GM11168 (cell line): Measurements from ENCODE around the gene PCDHGA1.

ENCODE experiments used
- in situ Hi-C: fragments of 300-500 bp; cut with MboI; formaldehyde crosslinking; loops from one replicate; pipeline ENCODE4 v1.12.0; 2022; ENCODE audit warnings: low sequenced_read_pairs; ENCODE audit not compliant: unreplicated experiment

The PCDHGA1 gene

DNA sequence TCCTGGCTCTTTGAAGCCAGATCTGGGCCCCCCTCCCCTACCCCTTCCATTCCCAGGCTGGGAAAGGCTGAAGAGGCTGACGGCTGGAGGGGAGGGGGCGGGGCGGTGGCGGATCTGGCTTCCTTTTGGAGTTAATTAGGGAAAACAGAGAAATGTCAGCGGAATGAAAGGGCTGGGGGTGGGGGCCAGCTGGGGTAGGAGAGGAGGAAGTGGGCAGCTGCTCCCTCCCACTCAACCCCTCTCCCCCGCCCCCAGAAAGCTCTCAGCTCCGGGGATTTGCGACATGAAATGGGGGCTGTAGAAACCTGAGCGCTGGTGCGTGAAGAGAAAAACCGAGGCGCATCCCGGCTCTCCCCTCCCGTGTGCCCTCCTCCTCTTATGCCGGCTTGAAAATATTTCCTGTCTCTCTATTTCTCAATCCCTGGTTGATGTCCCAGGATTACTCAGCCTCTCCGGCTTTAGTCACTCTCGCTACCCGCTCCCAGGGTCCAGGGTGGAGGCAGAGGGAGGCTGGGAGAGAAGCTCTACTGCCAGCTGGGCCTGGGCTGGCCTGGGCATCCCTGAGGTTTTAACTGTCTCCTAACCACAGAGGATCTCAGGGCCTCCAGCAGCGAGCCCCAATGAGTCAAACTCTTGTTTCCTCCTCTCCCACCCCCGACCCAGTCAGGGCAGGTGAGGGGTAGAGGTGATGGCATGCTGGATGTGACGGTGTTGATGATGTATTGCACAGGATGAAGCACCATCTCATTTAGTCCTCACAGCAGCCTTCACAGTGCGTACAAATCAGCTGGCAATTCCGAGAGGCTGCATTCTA is 178.7 kb downstream of the PCDHGA1 start:
- in situ Hi-C loops: no loop called here

DNA sequence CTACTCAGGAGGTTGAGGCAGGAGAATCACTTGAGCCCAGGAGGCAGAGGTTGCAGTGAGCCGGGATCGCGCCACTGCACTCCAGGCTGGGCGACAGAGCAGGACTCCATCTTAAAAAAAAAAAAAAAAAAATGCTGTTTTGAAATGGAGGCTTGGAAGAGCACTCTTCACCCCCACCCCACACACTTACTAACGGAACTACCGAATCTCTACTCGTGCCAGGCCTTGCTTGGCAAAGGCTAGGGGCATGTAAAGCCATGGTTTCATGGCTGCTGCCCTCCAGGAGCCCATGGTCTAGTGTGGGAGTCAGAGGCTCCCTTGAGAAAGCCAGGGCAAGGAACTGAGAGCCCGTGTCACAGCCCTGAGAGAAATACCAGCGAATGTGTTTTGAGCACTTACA is 179.8 kb downstream of the PCDHGA1 start:
- in situ Hi-C loops: no loop called here

DNA sequence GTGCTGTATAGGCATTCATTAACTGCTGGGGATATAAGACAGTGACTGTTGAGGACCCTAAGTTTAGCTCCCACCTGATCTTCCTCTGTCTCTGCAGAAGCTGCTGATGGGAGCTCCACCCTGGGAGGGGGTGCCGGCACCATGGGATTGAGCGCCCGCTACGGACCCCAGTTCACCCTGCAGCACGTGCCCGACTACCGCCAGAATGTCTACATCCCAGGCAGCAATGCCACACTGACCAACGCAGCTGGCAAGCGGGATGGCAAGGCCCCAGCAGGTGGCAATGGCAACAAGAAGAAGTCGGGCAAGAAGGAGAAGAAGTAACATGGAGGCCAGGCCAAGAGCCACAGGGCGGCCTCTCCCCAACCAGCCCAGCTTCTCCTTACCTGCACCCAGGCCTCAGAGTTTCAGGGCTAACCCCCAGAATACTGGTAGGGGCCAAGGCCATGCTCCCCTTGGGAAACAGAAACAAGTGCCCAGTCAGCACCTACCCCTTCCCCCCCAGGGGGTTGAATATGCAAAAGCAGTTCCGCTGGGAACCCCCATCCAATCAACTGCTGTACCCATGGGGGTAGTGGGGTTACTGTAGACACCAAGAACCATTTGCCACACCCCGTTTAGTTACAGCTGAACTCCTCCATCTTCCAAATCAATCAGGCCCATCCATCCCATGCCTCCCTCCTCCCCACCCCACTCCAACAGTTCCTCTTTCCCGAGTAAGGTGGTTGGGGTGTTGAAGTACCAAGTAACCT is 180.7 kb downstream of the PCDHGA1 start:
- in situ Hi-C loops: no loop called here

DNA sequence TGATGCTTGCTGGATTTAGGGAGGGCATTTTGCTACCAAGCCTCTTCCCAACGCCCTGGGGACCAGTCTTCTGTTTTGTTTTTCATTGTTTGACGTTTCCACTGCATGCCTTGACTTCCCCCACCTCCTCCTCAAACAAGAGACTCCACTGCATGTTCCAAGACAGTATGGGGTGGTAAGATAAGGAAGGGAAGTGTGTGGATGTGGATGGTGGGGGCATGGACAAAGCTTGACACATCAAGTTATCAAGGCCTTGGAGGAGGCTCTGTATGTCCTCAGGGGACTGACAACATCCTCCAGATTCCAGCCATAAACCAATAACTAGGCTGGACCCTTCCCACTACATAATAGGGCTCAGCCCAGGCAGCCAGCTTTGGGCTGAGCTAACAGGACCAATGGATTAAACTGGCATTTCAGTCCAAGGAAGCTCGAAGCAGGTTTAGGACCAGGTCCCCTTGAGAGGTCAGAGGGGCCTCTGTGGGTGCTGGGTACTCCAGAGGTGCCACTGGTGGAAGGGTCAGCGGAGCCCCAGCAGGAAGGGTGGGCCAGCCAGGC is 181.5 kb downstream of the PCDHGA1 start:
- in situ Hi-C loops: no loop called here

DNA sequence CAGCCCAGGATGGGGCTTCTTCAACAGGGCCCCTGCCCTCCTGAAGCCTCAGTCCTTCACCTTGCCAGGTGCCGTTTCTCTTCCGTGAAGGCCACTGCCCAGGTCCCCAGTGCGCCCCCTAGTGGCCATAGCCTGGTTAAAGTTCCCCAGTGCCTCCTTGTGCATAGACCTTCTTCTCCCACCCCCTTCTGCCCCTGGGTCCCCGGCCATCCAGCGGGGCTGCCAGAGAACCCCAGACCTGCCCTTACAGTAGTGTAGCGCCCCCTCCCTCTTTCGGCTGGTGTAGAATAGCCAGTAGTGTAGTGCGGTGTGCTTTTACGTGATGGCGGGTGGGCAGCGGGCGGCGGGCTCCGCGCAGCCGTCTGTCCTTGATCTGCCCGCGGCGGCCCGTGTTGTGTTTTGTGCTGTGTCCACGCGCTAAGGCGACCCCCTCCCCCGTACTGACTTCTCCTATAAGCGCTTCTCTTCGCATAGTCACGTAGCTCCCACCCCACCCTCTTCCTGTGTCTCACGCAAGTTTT is 182.1 kb downstream of the PCDHGA1 start:
- in situ Hi-C loops: no loop called here

DNA sequence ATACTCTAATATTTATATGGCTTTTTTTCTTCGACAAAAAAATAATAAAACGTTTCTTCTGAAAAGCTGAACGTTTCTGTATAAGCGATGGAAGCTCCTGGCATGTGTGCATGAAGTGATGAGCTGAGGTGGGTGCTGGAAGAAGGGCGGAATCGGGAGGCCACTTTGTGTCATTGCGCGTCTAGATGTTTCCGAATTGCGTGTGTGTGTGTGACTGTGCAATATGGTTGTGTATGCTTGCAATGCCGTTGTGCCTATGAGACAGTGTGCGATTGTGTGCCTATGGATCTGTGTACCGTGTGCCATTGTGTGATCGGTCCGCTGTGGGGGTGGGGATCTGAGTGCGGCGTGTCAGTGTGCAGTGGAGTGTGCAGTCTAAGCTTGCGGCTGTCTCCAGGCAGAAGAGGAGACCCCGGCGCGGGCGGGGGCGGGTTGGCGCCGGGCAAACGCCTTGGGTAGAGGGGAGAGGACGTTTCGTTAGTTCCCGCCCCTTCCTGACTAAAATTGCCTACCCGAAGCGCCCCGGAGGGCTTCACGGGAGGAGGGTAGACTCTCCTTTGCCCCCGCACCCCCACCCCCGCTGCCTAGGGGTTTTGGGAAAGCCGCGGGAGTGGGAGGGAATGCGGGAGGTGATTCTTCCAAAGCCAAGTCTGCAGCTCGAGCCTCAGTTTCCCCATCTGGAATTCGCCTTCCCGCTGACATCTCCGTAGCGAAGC is 182.8 kb downstream of the PCDHGA1 start:
- in situ Hi-C loops: no loop called here

DNA sequence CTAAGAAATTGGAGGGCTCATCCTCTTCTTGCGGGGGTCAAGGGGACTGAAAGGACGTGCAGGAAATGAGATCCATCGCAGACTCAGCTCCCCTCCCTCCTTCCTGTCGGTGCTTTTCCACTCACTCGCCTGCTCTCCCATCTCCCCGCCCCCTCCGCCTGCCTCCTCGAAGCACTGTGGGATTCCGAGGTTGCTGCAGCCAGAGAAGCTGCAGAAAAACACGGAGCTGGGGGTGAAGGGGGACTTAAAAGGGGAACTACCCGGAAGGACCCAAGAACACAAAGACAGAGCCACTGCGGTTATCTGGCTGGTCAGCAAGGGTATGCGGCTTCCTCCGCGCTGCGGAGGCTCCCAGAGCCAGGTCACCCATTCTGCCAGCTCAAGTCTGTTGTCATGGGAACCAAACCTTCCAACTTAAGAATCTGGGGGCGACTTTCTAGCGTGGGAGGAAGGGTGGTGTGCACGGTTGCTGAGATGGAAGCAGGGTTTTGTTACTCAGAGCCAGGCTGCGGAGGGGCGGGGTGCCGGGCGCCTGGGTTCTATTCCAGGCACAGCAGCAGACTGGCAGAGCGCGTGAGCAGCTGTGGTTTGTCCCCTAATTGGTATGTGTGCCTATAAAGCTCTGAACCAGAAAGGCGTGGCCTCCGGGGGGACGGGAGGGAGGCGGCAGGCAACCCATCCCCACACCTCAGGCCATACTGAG is 183.5 kb downstream of the PCDHGA1 start:
- in situ Hi-C loops: no loop called here

DNA sequence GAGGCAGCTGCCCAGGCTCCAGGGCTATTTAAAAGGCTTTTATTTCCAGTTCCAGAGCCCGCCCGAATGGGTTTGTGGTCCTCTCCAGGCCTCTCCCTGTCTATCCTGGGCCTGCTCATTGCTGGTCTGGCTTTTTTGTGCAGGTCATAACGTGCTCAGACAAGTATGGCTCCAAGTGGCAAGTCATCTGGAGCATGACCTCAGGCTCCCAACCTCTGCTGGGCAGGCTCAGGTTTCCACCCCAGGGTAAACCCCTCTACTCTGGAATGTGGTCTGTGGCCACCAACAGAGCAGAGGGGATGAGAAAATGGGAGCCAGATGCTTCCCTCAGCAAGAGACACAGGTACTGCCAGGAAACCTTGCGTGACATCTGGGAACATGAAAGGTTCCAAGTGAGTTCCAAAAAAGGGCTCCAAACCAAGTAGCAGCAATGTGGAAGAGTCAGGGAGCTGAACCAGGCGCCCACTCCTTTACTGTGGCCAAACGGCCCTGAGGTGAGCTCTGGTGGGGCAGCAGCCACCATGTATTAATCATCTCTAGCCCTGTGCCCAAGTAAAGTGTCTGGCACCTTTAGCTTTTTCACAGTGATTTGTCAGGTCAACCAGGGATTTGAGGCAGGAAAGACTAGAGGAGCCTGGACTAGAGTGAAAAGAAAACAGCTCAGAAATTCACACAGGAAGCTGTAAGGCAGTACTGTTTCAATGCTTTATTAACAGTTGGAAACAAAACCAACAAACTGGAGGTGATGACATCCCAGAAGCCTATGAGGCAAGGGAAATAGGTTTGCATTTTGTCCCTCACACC is 184.2 kb downstream of the PCDHGA1 start:
- in situ Hi-C loops: loop anchor here (5.0 kb wide), 1 partner anchor 87 kb away; no protein-coding TSS in a partner anchor

DNA sequence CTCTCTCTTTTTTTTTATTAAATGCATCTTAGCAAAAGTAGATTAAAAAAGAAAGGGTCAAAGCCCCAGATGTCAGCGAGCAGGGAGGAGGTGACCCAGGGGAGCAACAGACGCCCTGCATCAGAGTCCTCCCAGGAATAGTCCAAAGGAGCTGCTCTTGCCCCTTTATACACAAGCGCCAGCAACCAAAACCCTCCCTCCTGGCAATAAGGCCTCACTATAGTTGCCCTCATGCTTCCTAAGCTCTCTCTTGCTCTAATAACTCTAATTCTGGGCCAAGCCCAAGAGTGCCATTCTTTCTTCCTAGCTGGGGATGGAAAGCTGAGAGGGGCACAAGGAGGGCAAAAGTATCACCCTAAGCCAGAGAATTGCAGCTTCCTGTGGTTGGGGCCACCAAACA is 184.8 kb downstream of the PCDHGA1 start:
- in situ Hi-C loops: loop anchor here (5.0 kb wide), 1 partner anchor 88 kb away; no protein-coding TSS in a partner anchor

DNA sequence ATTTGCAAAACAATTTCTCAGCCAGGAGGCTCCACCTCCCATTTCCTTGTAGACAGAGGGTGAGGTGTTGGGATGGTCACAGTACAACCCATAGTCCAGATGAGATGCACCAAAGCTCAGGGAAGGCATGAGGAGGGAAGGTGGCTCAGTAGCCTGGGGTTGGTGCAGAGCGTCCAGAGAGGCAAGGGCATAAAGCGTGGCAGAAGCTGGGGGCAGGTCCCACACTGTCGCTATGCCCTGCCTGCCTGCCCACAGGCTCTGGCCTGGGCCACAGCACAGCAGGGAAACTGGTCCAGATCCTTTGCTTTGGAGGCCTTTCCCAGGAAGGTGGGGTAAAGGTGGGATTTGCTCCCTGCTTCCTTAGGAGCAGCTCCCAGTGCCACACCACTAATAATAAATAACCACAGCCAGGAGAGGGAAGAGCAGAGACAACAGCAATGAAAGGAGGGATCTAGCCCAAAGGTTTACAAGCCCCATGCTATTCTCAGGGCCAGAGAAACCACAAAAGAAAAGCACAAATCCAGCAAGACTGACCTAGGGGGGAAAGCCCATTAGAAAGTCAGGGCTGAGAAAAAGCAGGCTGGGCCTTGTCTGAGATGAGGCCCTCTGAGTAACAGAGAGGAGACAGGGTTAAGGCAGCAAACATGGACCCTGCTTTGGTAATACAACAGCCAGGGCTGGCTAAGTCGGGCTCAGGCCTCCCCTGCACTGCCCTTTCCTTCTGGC is 185.8 kb downstream of the PCDHGA1 start:
- in situ Hi-C loops: loop anchor here (5.0 kb wide), 1 partner anchor 89 kb away; no protein-coding TSS in a partner anchor

DNA sequence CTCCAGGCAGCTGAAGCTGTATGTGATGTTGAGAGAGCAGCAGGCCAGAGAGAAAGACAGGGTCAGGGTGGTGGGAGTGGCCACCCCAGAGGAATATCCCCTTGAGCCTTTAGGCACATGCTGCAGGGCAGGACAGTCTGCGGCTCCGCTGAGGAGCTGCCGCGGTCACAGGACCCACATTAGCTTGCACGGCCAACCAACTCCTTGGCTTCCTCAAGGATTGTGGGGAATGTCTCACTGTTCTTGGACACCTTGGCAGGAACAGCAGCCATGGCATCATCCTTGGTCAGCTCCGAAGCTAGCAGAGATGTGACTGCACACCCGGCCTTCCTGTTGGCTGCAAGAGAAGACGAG is 186.3 kb downstream of the PCDHGA1 start:
- in situ Hi-C loops: loop anchor here (5.0 kb wide), 1 partner anchor 89 kb away; no protein-coding TSS in a partner anchor

DNA sequence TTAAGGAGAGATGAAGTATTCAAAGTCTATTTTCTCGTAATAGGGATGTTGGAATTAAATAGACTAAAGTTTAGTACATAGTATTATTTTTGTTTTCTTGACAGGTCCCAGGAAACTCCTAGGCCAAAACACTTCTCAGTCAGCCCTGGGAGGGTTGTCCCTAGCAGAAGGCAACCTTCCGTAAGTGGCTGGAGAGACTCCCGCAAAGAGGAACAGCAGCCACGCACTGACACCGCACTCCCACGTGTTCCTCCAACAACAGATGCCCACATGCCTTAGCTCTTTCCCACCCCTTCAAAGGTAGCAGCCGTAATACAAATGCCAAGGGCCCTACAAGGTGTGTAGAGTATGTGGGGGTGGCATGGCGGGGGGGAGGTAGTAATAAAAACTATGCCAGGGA is 187.0 kb downstream of the PCDHGA1 start:
- in situ Hi-C loops: loop anchor here (5.0 kb wide), 1 partner anchor 90 kb away; no protein-coding TSS in a partner anchor

DNA sequence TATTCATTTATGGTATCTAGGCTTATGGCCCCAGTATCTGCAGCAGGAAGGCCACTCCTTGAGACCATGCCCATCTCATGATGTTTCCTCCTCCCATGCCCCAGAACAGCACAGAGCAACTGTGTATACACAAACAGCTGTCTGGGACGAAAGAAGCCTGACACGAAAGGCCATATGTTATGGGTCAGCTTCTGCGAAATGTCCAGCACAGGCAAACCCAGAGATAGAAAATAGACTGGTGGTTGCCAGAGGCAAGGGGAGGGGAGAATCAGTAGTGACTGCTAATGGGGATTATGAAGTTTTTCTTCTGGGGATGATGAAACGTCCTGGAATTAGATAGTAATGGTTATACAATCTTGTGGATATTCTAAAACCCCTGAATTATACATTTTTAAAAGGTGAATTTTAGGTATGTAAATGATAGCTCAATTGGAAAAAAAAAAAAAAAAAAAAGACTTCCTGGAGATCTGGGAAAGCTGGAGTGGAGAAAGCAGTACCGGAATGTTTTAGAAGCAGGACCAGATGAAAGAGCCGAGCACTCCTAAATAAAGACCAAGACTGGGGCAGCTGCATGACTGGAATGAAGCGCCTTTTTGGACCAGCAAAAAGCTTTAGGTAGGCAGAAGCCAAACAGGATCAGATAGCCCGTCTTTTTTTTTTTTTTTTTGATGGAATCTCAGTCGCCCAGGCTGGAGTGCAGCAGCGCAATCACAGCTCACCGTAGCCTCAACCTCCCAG is 187.7 kb downstream of the PCDHGA1 start:
- in situ Hi-C loops: loop anchor here (5.0 kb wide), 1 partner anchor 91 kb away; no protein-coding TSS in a partner anchor

DNA sequence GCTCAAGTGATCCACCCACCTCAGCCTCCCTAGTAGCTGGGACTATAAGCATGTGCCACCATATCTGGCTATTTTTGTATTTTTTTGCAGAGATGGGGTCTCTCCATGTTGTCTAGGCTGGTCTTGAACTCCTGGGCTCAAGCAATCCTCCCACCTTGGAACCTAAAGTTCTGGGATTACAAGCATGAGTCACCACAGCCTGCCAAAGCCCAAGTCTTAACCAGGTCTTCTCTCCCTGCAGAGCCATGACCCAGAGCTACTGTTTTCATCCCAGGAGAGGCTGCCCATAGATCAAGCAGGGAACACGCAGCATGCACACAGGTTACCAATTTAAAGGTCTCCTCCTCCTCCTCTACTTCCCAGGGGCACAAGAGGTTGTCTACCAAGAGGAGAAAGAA is 188.3 kb downstream of the PCDHGA1 start:
- in situ Hi-C loops: loop anchor here (5.0 kb wide), 1 partner anchor 91 kb away; no protein-coding TSS in a partner anchor

DNA sequence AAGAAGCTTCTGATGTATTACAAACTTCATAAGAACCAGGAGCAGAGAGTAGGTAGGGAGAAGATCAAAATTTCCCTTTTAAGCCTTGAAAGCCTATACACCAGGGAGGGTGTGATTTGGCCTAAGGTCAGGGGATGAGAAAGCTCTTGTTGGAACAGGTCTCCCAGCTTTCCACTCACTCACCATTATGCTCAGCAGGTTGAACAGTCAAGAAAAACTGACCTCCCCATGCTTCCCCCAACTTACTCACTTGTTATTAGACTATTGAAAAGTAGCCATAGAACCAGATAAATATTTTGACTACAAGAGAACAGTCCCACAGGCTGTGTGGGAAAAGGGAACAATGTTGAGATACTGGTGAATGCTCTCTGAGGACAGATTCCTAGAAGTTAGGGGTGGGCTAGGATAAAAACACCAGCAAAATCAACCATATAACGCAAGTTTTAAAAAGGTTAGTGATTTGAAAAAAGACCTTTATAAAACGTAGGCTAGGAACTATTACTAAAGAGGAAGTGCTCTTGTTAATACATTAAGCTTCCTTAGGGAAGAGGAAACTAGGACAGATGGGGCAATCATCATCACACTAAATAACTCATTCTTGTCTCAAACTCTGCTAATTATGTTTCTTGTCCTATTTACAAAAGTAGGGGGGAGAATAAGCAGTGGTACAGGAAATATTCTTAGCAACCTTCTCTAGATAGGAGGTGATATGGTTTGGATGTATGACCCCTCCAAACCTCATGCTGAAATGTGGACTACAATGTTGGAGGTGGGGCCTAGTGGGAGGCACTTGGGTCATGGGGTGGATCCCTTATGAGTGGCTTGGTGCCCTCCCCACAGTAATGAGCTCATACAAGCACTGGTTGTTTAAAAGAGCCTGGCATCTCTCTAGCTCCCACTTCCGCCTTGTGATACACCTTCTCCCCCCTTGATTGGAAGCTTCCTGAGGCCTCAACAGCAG is 189.6 kb downstream of the PCDHGA1 start:
- in situ Hi-C loops: loop anchor here (5.0 kb wide), 1 partner anchor 93 kb away; no protein-coding TSS in a partner anchor

DNA sequence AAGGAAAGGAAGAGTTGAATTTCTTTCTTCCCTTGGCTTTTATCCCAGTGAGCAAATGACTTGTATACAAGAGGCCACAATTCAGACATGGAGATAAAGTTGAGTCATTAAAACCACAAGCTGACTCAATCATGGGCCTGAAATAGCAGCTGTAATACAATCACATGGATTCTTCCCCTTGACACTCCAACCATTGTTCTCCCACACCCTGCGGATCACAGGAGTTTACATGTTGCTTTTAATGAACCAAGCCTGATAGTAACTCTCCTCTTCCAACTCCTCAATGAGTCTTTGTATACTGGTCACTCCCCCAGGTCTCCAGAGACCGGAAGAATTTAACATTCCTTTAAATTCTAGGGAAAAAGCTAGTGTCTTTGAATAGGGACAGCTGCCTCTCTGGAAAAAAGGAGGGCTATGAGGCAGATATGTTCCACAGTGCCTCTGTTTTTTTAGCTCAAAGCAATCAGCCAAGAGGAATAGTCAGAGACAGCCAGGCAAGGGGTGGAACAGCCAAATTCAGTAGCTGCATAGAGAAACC is 191.0 kb downstream of the PCDHGA1 start:
- in situ Hi-C loops: no loop called here
